ENCODE data around the gene HSPA4. TPM values are rescaled to one million over a fixed set of nuclear protein-coding genes. Genes with fewer than 3 reads are reported as not detected.

The HSPA4 gene
- total and polyA plus RNA-seq, 2 of the 4 experiments (the other 2 are of a cell fraction) = 34.9 to 120 TPM

DNA sequence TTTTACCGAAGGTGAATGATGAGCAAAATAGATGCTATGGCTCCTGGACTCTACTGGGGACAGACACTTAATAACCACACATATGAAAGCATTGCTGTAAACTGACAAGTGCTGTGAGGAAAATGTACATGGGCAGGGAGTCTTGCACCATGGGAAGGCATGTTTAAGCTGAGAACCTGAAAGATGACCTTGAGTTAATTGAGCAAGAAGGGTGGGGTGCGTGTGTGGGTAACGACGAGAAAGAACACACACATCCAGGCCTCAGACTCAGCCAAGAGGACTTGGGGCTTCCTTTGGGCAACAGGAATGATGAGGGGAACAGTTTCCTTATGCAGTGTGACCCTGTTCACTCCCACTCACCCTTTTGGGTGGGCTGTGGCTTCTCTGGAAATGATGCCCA lies 73.1 kb downstream of the HSPA4 start:
- BruUV-seq (replicated peaks) = no TSS peak
- in situ Hi-C loops (cut with MboI; ENCODE audit: low sequenced_read_pairs) (no loop called here), intact Hi-C loops (cut with micrococcal nuclease) (no loop called here), dilution Hi-C loops (cut with HindIII; ENCODE audit: low sequenced_read_pairs, unreplicated experiment) (no loop called here)
- H3K9me1 ChIP-seq (ENCODE audit: insufficient read depth, low read length) = no peaks in the 10 kb centered on the region
- no peak overlapping the region for H3K4ac ChIP-seq (ENCODE audit: low read depth, low read length)
- POLR2A ChIA-PET (ENCODE audit: unreplicated experiment) = no interaction called here
- no CpG with 5 or more reads among the region's 4 CpGs for WGBS, 2 experiments (ENCODE audit: extremely low coverage in 2 of 2, insufficient read length in 1 of 2)
- no peak overlapping the region for H2AK9ac ChIP-seq (replicated peaks; ENCODE audit: low read depth, low read length, poor library complexity)
- H3K9ac ChIP-seq (ENCODE audit: low read depth, low read length) = no peak overlapping the region
- no peak overlapping the region for H4K91ac ChIP-seq (ENCODE audit: insufficient read depth, low read depth, low read length)
- no peak overlapping the region for H2BK120ac ChIP-seq (ENCODE audit: low read depth, low read length)
- H3K36me3 ChIP-seq (ENCODE audit: control insufficient read depth, insufficient read depth, low read length) = no peaks in the 10 kb centered on the region
- H3K9me3 ChIP-seq (ENCODE audit: control insufficient read depth, insufficient read depth, low read length) = no peaks in the 10 kb centered on the region
- H3K4me2 ChIP-seq (ENCODE audit: low read depth, low read length) = no peak overlapping the region
- no peak overlapping the region for H3K4me3 ChIP-seq (ENCODE audit: insufficient read depth, low read depth, low read length)
- no peaks in the 10 kb centered on the region for H3K79me1 ChIP-seq (ENCODE audit: low read depth in 1 of 2, low read length in 2 of 2)
- no peak overlapping the region for H4K8ac ChIP-seq (ENCODE audit: low read depth in 2 of 2, low read length in 2 of 2)
- no peak overlapping the region for H2BK5ac ChIP-seq (ENCODE audit: low read depth, low read length, poor library complexity, severe bottlenecking)
- CTCF ChIA-PET = no interaction called here
- ATAC-seq (ENCODE audit: low read depth) (no peak), DNase-seq (no peak)
- peaks cover 38% of the 10 kb centered on the region for H3K27me3 ChIP-seq (ENCODE audit: control insufficient read depth, insufficient read depth, low read length)
- H3K56ac ChIP-seq (ENCODE audit: extremely low read depth, insufficient read depth, low read length) = no peak overlapping the region
- no peak overlapping the region for H2BK15ac ChIP-seq (ENCODE audit: low read depth, low read length)
- H2BK20ac ChIP-seq (ENCODE audit: low read depth, low read length) = no peak overlapping the region
- no peak overlapping the region for H3K18ac ChIP-seq (ENCODE audit: low read depth, low read length)
- H3K27ac ChIP-seq (ENCODE audit: insufficient read depth, low read length) = no peak overlapping the region
- no peaks in the 10 kb centered on the region for H3K4me1 ChIP-seq (ENCODE audit: control insufficient read depth, insufficient read depth, low read length)
- H4K20me1 ChIP-seq (ENCODE audit: insufficient read depth, low read length) = no peaks in the 10 kb centered on the region; the same call in 1 of the 2 replicates
- H4K5ac ChIP-seq (ENCODE audit: low read depth, low read length) = no peak overlapping the region
- no peak overlapping the region for H3K14ac ChIP-seq (replicated peaks; ENCODE audit: low read depth, low read length)
- H3K23ac ChIP-seq (ENCODE audit: low read depth, low read length) = no peak overlapping the region
- no peak overlapping the region for H2AK5ac ChIP-seq (ENCODE audit: low read depth, low read length)
- no peak overlapping the region for H2AFZ ChIP-seq (replicated peaks; ENCODE audit: low read length, poor library complexity)
- TF ChIP-seq, protein P1, sequence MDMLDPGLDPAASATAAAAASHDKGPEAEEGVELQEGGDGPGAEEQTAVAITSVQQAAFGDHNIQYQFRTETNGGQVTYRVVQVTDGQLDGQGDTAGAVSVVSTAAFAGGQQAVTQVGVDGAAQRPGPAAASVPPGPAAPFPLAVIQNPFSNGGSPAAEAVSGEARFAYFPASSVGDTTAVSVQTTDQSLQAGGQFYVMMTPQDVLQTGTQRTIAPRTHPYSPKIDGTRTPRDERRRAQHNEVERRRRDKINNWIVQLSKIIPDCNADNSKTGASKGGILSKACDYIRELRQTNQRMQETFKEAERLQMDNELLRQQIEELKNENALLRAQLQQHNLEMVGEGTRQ (IDR thresholded peaks at IDR 0.05; ENCODE audit: low read depth, low read length) = no peak
- no peak for TF ChIP-seq RFX5 (IDR thresholded peaks at IDR 0.05; ENCODE audit: low read depth, low read length)
- TF ChIP-seq, protein P2, sequence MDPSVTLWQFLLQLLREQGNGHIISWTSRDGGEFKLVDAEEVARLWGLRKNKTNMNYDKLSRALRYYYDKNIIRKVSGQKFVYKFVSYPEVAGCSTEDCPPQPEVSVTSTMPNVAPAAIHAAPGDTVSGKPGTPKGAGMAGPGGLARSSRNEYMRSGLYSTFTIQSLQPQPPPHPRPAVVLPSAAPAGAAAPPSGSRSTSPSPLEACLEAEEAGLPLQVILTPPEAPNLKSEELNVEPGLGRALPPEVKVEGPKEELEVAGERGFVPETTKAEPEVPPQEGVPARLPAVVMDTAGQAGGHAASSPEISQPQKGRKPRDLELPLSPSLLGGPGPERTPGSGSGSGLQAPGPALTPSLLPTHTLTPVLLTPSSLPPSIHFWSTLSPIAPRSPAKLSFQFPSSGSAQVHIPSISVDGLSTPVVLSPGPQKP (IDR thresholded peaks at IDR 0.05; ENCODE audit: borderline replicate concordance, low read depth, low read length) = no peak
- no peak for TF ChIP-seq POLR2A (IDR thresholded peaks at IDR 0.05; ENCODE audit: low read depth, low read length)
- TF ChIP-seq BHLHE40 (IDR thresholded peaks at IDR 0.05; ENCODE audit: low read depth, low read length) = no peak
- no peak for TF ChIP-seq CTCF (conservative IDR thresholded peaks at IDR 0.05; ENCODE audit: low read depth, low read length)
- no peak for TF ChIP-seq NFE2L2 (IDR thresholded peaks at IDR 0.05; ENCODE audit: low read depth, low read length)
- TF ChIP-seq CEBPB (IDR thresholded peaks at IDR 0.05; ENCODE audit: low read depth, low read length) = no peak
- TF ChIP-seq CHD1 (IDR thresholded peaks at IDR 0.05; ENCODE audit: low read depth, low read length) = no peak
- no peak for TF ChIP-seq MXI1 (IDR thresholded peaks at IDR 0.05; ENCODE audit: borderline replicate concordance, low read depth, low read length)
- no peak for TF ChIP-seq SMC3 (IDR thresholded peaks at IDR 0.05; ENCODE audit: low read depth, low read length)
